Activated CD4-positive, alpha-beta T cell treated with anti-CD3 and anti-CD28 coated beads, Interleukin-2, amount 10 ng/mL, durations not matched to agents 24 days and 14 days (primary cell): ENCODE measurements around the gene RRM2. TPM values are rescaled to one million over a fixed set of nuclear protein-coding genes. Genes with fewer than 3 reads are reported as not detected.

Experiments
- DNase-seq: peaks from one replicate; pipeline ENCODE4 v3.0.0; 2022
- H3K27ac Mint-ChIP-seq: one replicate; pipeline ENCODE4 v1.8.0; 2022; ENCODE audit warnings: mild to moderate bottlenecking, mixed read lengths
- H3K27me3 Mint-ChIP-seq: one replicate; pipeline ENCODE4 v1.8.0; 2022; ENCODE audit warnings: mixed read lengths
- H3K36me3 Mint-ChIP-seq: one replicate; pipeline ENCODE4 v1.8.0; 2022; ENCODE audit warnings: low read depth, mild to moderate bottlenecking, mixed read lengths
- H3K4me1 Mint-ChIP-seq: one replicate; pipeline ENCODE4 v1.8.0; 2021; ENCODE audit warnings: mixed read lengths
- H3K4me3 Mint-ChIP-seq: one replicate; pipeline ENCODE4 v1.8.0; 2022; ENCODE audit warnings: mild to moderate bottlenecking, moderate library complexity, mixed read lengths
- H3K9me3 Mint-ChIP-seq: one replicate; pipeline ENCODE4 v1.8.0; 2021; ENCODE audit warnings: mixed read lengths
- intact Hi-C: fragments of 100-400 bp; cut with micrococcal nuclease; formaldehyde crosslinking; loops from one replicate; pipeline ENCODE4 v1.15.1; 2023
- total RNA-seq: library from RNA; stranded (reverse); gene quantifications from 2 replicates; pipeline ENCODE4 v1.2.3, GENCODE V29; 2022

RRM2 gene
- total RNA-seq, 1 donor from 2014 or later: 378 TPM

DNA sequence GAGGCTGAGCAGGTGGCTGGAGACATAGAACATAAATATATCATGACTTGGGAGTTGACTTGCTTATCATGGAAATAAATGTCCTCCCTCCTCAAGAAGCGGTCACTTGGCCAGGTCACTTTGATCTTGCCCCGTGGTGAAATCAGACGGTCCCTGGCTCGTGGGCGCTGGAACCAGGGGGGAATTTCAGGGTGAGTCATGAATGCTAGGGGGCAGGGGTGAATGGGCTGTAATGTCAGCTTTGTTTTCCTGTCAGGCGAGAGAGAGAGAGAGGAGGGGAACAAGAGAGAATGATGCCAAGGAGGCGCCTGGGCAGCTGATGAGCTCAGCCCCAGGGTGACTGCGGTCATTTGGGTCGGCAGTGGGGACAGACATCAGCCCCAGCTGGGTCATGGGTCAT lies 47.7 kb downstream of the RRM2 start:
- Mint-ChIP-seq H3K27me3 (no peaks in the 10 kb centered on the region), H3K36me3 (peaks cover 19% of the 10 kb centered on the region), H3K4me3 (no peak overlapping the region), H3K27ac (no peak overlapping the region), H3K9me3 (no peaks in the 10 kb centered on the region), H3K4me1 (no peaks in the 10 kb centered on the region)
- DNase-seq: no peak
- intact Hi-C loops: loop anchor here (10.0 kb wide), 1 partner anchor 85 kb away; no protein-coding TSS in a partner anchor

DNA sequence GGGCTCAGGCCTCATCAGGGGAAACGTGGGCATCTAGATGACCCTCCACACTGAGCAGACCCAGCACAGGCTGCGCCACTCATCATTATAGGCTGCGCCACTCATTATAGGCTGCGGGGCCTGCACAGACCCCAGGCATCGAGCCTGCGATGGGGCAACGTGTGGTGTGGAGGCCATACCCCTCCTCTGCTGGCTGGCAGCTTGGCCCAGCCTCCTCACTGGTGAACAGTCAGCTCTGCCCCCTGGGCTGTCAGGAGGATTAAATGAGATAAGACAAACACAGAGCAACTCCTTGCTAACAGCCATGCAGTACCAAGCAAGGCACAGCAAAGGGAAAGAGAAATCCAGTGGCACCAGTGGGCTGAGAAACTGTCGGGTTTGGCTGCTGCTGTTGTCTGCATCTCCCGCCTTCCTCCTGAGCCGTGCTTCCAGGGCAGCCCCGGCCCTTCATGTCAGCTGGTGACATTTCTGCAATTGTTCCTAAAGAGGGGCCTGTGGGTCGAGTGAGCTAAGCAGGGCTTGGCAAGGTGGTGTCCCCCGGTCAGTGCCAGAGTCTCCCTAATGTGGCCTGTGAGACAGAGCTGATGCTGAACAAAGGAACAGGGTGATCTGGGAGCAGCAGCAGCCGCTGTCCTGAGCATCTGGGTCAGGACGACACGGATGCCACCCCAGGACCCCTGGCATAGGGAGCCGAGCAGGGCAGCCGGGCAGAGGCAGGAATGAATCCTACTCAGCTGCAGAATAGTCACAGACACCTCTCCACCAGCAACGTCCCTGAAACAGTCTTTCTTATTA lies 48.7 kb downstream of the RRM2 start:
- no peak overlapping the region for H3K27ac Mint-ChIP-seq
- peaks cover 20% of the 10 kb centered on the region for H3K36me3 Mint-ChIP-seq
- H3K27me3 Mint-ChIP-seq: no peaks in the 10 kb centered on the region
- H3K9me3 Mint-ChIP-seq: no peaks in the 10 kb centered on the region
- no peak for DNase-seq
- intact Hi-C loops: loop anchor here (10.0 kb wide), 1 partner anchor 84 kb away; no protein-coding TSS in a partner anchor
- no peak overlapping the region for H3K4me3 Mint-ChIP-seq
- no peaks in the 10 kb centered on the region for H3K4me1 Mint-ChIP-seq

DNA sequence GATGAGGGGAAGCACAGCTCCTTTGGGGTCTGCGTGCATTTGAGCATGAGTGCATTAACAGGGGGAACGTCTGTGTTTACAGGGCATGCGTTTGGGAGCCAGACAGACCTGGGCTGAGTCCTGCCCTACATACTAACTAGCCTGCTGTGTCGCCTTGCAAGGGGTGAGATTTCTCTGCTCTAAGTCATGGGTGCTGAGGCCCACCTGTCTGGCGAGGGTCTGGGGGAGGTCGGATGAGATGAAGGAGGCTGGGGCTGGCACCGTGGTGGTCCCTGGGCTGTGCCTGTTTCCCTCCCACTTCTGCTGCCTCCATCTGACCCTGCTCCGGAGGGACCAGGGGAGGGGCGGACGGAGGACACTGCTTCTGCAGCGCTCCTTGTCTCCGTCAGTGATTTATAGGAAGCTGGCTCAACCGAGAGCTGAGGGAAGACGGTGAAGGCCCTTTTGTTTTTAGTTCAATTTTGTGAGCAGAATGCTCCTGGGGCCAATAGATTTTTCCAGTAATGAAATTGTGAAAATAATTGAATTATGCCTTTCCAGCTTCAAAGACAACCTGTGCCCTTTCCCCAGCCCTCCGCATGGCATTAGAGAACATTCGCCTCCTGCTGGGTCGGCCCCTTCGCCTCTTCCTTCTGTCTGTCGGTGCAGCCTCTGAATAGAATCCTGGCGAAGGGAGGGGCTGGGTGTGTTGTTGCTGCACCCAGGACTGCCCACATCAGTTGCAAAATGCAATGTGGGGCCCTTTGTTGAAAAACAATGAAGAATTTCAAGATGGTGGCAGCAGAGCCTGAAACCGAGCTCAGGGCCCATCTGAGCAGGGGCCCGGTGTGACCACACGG lies 49.7 kb downstream of the RRM2 start:
- DNase-seq: no peak
- intact Hi-C loops: loop anchor here (10.0 kb wide), 1 partner anchor 83 kb away; no protein-coding TSS in a partner anchor
- Mint-ChIP-seq H3K36me3 (peaks cover 21% of the 10 kb centered on the region), H3K27me3 (no peaks in the 10 kb centered on the region), H3K9me3 (no peaks in the 10 kb centered on the region), H3K27ac (no peak overlapping the region), H3K4me3 (no peak overlapping the region), H3K4me1 (no peaks in the 10 kb centered on the region)

DNA sequence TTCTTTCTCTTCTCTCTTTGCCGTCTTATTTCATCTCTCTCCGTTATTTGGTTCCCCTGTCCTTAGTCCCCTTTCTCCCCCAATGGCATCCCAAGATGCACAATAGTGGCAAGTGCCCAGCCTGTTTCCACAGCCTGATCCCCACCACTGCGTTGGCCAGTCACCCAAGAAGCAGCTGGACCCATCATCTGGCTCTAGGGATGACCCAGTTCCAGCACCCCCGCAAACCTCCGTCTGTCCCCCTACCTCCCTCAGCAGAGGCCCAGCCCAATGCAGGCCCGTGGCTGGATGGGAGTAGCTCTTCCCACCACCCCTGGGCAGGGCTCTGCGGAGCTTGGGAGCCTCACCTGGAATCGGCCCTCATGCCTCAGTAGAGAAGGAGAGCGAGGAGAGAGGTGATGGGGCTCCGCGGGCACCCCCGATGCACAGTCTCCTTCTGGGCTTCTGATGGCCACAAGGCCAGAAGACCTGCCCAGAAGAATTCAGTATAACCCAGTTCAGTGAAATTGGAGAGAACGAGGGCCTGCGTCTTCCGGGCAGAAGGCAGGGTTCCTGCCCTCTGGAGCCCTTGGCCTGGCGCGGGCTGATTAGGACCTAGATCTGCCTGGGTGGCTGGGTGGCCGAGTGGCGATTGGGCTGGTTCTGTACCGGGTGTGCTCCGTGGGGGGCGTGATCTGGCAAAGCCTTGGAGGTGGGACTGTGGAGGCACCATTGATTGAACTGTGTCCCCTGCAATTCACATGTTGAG lies 50.9 kb downstream of the RRM2 start:
- Mint-ChIP-seq H3K4me1 (no peaks in the 10 kb centered on the region), H3K9me3 (no peaks in the 10 kb centered on the region), H3K27me3 (no peaks in the 10 kb centered on the region), H3K27ac (no peak overlapping the region), H3K36me3 (peaks cover 21% of the 10 kb centered on the region), H3K4me3 (no peak overlapping the region)
- no peak for DNase-seq
- intact Hi-C loops: loop anchor here (10.0 kb wide), 1 partner anchor 81 kb away; no protein-coding TSS in a partner anchor

DNA sequence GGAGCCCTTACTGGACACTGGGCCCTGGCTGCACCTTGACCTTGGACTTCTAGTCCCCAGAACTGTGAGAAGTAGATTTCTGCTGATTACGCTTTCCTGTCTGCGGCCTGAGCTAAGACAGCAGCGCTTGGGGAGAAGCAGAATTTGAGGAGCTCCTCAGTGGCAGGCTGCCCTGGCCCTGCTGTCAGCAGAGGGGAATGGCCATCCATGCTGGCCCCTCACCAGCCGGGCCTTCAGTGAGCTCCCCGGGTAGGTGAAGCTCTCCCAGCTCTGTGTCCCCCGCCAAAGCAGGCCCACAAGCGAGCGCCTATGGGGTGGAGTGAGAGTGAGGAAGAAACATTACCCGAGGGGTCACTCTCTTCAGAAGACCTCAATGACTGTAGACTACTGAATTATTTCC lies 51.6 kb downstream of the RRM2 start:
- Mint-ChIP-seq H3K27ac (no peak overlapping the region), H3K4me3 (no peak overlapping the region), H3K36me3 (peaks cover 23% of the 10 kb centered on the region), H3K9me3 (no peaks in the 10 kb centered on the region), H3K4me1 (no peaks in the 10 kb centered on the region), H3K27me3 (no peaks in the 10 kb centered on the region)
- intact Hi-C loops: loop anchor here (10.0 kb wide), 1 partner anchor 81 kb away; no protein-coding TSS in a partner anchor
- no peak for DNase-seq

DNA sequence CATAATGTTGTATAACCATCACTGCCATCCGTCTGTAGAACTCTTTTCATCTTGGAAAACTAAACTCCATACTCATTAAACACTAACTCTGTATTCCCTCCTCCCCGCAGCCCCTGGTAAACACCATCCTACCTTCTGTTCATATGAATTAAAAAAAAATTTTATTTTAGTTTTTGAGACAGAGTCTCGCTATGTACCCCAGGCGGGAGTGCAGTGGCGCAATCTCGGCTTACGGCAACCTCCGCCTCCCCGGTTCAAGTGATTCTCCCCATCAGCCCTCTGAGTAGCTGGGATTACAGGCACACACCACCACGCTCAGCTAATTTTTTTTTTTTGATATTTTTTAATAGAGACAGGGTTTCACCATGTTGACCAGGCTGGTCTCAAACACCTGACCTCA lies 52.9 kb downstream of the RRM2 start:
- no peaks in the 10 kb centered on the region for H3K9me3 Mint-ChIP-seq
- H3K4me3 Mint-ChIP-seq: no peak overlapping the region
- no peaks in the 10 kb centered on the region for H3K27me3 Mint-ChIP-seq
- no peak for DNase-seq
- intact Hi-C loops: loop anchor here (10.0 kb wide), 1 partner anchor 79 kb away; no protein-coding TSS in a partner anchor
- H3K27ac Mint-ChIP-seq: no peak overlapping the region
- H3K36me3 Mint-ChIP-seq: peaks cover 28% of the 10 kb centered on the region
- no peaks in the 10 kb centered on the region for H3K4me1 Mint-ChIP-seq

DNA sequence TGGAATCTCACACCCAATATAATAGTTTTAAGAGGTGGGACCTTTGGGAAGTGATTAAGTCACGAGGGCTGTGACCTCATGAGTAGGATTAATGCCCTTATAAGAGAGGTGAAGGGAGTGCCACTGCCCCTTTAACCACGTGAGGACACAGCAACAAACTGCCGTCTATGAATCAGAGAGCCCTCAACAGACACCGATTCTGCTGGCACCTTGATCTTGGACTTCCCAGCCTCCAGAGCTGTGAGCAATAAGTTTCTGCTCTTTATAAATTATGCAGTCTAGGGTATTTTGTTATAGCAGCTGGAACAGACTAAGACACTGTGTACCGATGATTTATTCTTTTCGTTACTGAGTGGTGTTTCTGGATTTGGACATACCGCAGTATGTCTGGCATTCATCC lies 56.2 kb downstream of the RRM2 start:
- intact Hi-C loops: loop anchor here (10.0 kb wide), 1 partner anchor 76 kb away; no protein-coding TSS in a partner anchor
- Mint-ChIP-seq H3K27ac (no peak overlapping the region), H3K4me3 (no peak overlapping the region)

DNA sequence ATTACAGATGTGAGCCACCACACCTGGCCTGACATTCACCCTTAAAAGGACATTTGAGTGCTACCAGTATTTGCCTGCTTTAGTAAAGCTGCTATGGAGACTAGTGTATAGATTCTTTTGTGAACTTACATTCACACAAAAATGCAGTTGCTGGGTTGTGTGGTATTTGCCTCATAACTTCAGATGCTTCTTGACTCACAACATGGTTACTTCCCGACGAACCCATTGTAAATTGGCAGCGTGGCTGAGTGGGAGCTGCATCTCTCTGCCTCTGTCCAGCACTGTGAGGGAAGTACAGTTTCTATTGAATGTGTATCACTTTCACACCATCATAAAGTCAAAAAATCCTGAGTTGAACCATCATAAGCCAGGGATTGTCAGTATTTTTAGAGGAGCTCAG lies 56.9 kb downstream of the RRM2 start:
- DNase-seq: no peak
- Mint-ChIP-seq H3K36me3 (peaks cover 35% of the 10 kb centered on the region), H3K27ac (peak overlapping the region; percentile 34), H3K4me3 (no peak overlapping the region), H3K9me3 (peaks cover 6% of the 10 kb centered on the region), H3K4me1 (no peaks in the 10 kb centered on the region), H3K27me3 (no peaks in the 10 kb centered on the region)
- intact Hi-C loops: loop anchor here (10.0 kb wide), 1 partner anchor 75 kb away; no protein-coding TSS in a partner anchor

More for the DNA sequence above, 56.2 kb downstream of the RRM2 start:
- no peaks in the 10 kb centered on the region for H3K4me1 Mint-ChIP-seq
- no peaks in the 10 kb centered on the region for H3K27me3 Mint-ChIP-seq
- H3K36me3 Mint-ChIP-seq: peaks cover 34% of the 10 kb centered on the region
- no peak for DNase-seq
- H3K9me3 Mint-ChIP-seq: peaks cover 6% of the 10 kb centered on the region

DNA sequence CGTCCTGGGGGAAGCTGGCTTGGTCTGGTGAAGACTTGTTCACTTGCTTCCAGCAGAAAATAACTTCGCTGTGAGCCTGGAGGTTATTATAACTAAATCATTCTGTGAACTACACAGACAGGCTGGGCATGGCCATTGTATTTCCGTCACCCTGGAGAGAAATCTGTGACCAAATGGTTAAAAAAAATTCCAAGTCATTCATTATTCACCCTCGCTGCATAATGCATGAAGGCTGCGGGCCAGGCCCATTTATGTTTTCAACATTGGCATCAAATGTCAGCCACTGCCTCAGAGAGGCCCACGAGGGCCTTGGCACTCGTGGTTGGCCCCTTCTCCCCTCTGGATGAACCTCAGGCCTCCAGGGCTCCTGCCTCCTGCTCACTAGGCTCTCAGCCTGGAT lies 57.7 kb downstream of the RRM2 start:
- Mint-ChIP-seq H3K4me1 (no peaks in the 10 kb centered on the region), H3K27me3 (no peaks in the 10 kb centered on the region), H3K36me3 (peaks cover 35% of the 10 kb centered on the region), H3K9me3 (peaks cover 6% of the 10 kb centered on the region), H3K4me3 (no peak overlapping the region), H3K27ac (no peak overlapping the region)
- intact Hi-C loops: no loop called here
- no peak for DNase-seq

Other genes starting within 250 kb of the RRM2 start
- gene GRHL1, start 171.0 kb upstream of the RRM2 start, total RNA-seq: 1.2 and 2.1 TPM in 2 replicates
- gene KLF11, start 79.2 kb upstream of the RRM2 start, total RNA-seq: 7.2 and 8.4 TPM in 2 replicates
- gene CYS1, start 42.3 kb upstream of the RRM2 start, total RNA-seq: 0.24 and 0.63 TPM in 2 replicates
- 77.1 and 82.8 TPM in 2 replicates for gene HPCAL1, start 180.2 kb downstream of the RRM2 start, total RNA-seq